Activated T-cell treated with anti-CD3 and anti-CD28 coated beads, Interleukin-2, amount 50 U/mL, for 48 hours (primary cell): ENCODE measurements around the gene PKNOX2.
"Not testable (repeated sequence)": the region's sequence is repeated elsewhere in the genome, so short reads cannot be mapped to it uniquely, and the experiment has no call there.

ENCODE experiments used
- DNase-seq, 2 experiments: peaks; one replicate each; pipeline ENCODE4 v3.0.0-alpha.2; 2020

PKNOX2 gene

GRCh38 chr11:125211191-125211947 lies 46.8 kb downstream of the PKNOX2 start:
- no peak for DNase-seq

- DNase-seq, result no peak
Measured at GRCh38 chr11:125211948-125212340, 47.4 kb downstream of the PKNOX2 start.

GRCh38 chr11:125214601-125215565 lies 50.3 kb downstream of the PKNOX2 start:
- no peak for DNase-seq

- DNase-seq, result no peak
Measured at GRCh38 chr11:125215976-125216375, 51.4 kb downstream of the PKNOX2 start.

GRCh38 chr11:125218336-125218735 lies 53.8 kb downstream of the PKNOX2 start:
- no peak for DNase-seq

- no peak for DNase-seq
Measured at GRCh38 chr11:125221461-125221860, 56.9 kb downstream of the PKNOX2 start.

- no peak for DNase-seq
Measured at GRCh38 chr11:125222494-125222893, 57.9 kb downstream of the PKNOX2 start.

GRCh38 chr11:125223161-125223560 lies 58.6 kb downstream of the PKNOX2 start:
- DNase-seq, result not testable (repeated sequence)

- no peak for DNase-seq
Measured at GRCh38 chr11:125223901-125224361, 59.4 kb downstream of the PKNOX2 start.

- DNase-seq, result peak in 1 of 2 experiments; percentile 19
Measured at GRCh38 chr11:125224391-125225021, 60.0 kb downstream of the PKNOX2 start.

- no peak for DNase-seq
Measured at GRCh38 chr11:125225401-125225800, 60.9 kb downstream of the PKNOX2 start.

GRCh38 chr11:125226031-125226430 lies 61.5 kb downstream of the PKNOX2 start:
- no peak for DNase-seq

- DNase-seq, result no peak
Measured at GRCh38 chr11:125226706-125227105, 62.2 kb downstream of the PKNOX2 start.

GRCh38 chr11:125227151-125227550 lies 62.6 kb downstream of the PKNOX2 start:
- no peak for DNase-seq

GRCh38 chr11:125228445-125228844 lies 63.9 kb downstream of the PKNOX2 start:
- DNase-seq, result no peak

GRCh38 chr11:125228993-125229392 lies 64.4 kb downstream of the PKNOX2 start:
- no peak for DNase-seq

- no peak for DNase-seq
Measured at GRCh38 chr11:125229916-125230315, 65.4 kb downstream of the PKNOX2 start.

- no peak for DNase-seq
Measured at GRCh38 chr11:125233116-125233515, 68.6 kb downstream of the PKNOX2 start.

- no peak for DNase-seq
Measured at GRCh38 chr11:125233736-125234275, 69.3 kb downstream of the PKNOX2 start.

- DNase-seq, result no peak
Measured at GRCh38 chr11:125235071-125235471, 70.5 kb downstream of the PKNOX2 start.

- no peak for DNase-seq
Measured at GRCh38 chr11:125236072-125236825, 71.7 kb downstream of the PKNOX2 start.
